OCI-LY7 (cell line): ENCODE data around the gene TCERG1. TPM values are rescaled to one million over a fixed set of nuclear protein-coding genes. Genes with fewer than 3 reads are reported as not detected.
A peak's percentile ranks its signal among the peaks of the same experiment; 100 is the strongest.

Experiments used
- Bru-seq: library from RNA; stranded (reverse); fragments of 400-500 nt; gene quantifications from one replicate; lab custom pipeline; 2021; lab: Mats Ljungman, UMichigan
- BruChase-seq, 2 experiments: library from RNA; stranded (reverse); fragments of 400-500 nt; gene quantifications; one replicate each; lab custom pipeline; 2021; lab: Mats Ljungman, UMichigan
- BruUV-seq: library from RNA; stranded (reverse); fragments of 400-500 nt; replicated peaks from 2 replicates; lab custom pipeline; 2021; lab: Mats Ljungman, UMichigan
- CTCF ChIA-PET: fragments of 300-600 bp; sonication (Branson Sonifier 250); formaldehyde crosslinking; loops from one replicate; lab custom pipeline; 2022; ENCODE audit warnings: antibody characterized with exemption; ENCODE audit not compliant: unreplicated experiment; lab: Charles Lee
- POLR2A ChIA-PET: fragments of 300-600 bp; sonication (Branson Sonifier 250); formaldehyde crosslinking; loops from one replicate; lab custom pipeline; 2022; ENCODE audit warnings: antibody characterized with exemption; lab: Charles Lee
- DNase-seq: peaks from one replicate; pipeline ENCODE4 v3.0.0-alpha.2; 2015; ENCODE audit warnings: low spot score
- H2AFZ ChIP-seq: fragments of 200-600 bp; sonication (generic), shearing (Covaris generic); 2 replicates; pipeline ENCODE4 v1.6.1; 2014; ENCODE audit warnings: mild to moderate bottlenecking, antibody characterized with exemption, low read length, moderate library complexity
- H3K27ac ChIP-seq: fragments of 200-600 bp; sonication (generic); 2 replicates; pipeline ENCODE4 v1.5.1; 2014; ENCODE audit warnings: mixed run types, low read depth, mild to moderate bottlenecking, moderate library complexity, low read length, inconsistent platforms; ENCODE audit not compliant: poor library complexity, severe bottlenecking
- H3K36me3 ChIP-seq: fragments of 200-600 bp; sonication (generic); 2 replicates; pipeline ENCODE4 v1.6.1; 2014; ENCODE audit warnings: mild to moderate bottlenecking, antibody characterized with exemption, low read length, moderate library complexity, mixed read lengths; ENCODE audit not compliant: insufficient read depth
- H3K4me1 ChIP-seq: fragments of 200-600 bp; sonication (generic); 2 replicates; pipeline ENCODE4 v1.5.1; 2014; ENCODE audit warnings: mild to moderate bottlenecking, low read length; ENCODE audit not compliant: insufficient read depth, poor library complexity, severe bottlenecking
- H3K4me2 ChIP-seq: fragments of 200-600 bp; sonication (generic); 2 replicates; pipeline ENCODE4 v1.6.1; 2014; ENCODE audit warnings: mild to moderate bottlenecking, low read length
- H3K4me3 ChIP-seq: fragments of 200-600 bp; sonication (generic); 2 replicates; pipeline ENCODE4 v1.5.1; 2014; ENCODE audit warnings: mild to moderate bottlenecking, low read depth, low read length; ENCODE audit not compliant: poor library complexity, severe bottlenecking
- H3K79me2 ChIP-seq: fragments of 200-600 bp; sonication (generic); 2 replicates; pipeline ENCODE4 v1.6.1; 2016; ENCODE audit warnings: low read depth, mild to moderate bottlenecking, low read length, moderate library complexity, mixed read lengths; ENCODE audit not compliant: insufficient read depth
- H3K9me2 ChIP-seq: fragments of 200-600 bp; sonication (generic); 2 replicates; pipeline ENCODE4 v1.6.1; 2016; ENCODE audit warnings: mild to moderate bottlenecking, low read length, mixed read lengths; ENCODE audit not compliant: insufficient read depth
- H3K9me3 ChIP-seq: fragments of 200-600 bp; sonication (generic); 2 replicates; pipeline ENCODE4 v1.6.1; 2014; ENCODE audit warnings: mild to moderate bottlenecking, mixed run types, low read length, mixed read lengths
- H4K20me1 ChIP-seq: fragments of 200-600 bp; sonication (generic); 2 replicates; pipeline ENCODE4 v1.6.1; 2014; ENCODE audit warnings: mild to moderate bottlenecking, antibody characterized with exemption, low read length, moderate library complexity, mixed read lengths; ENCODE audit not compliant: insufficient read depth
- EZH2phosphoT487 ChIP-seq: fragments of 200-600 bp; sonication (generic); IDR thresholded peaks from 2 replicates; pipeline ENCODE4 v1.6.1; 2018; ENCODE audit warnings: low read depth, borderline replicate concordance, mild to moderate bottlenecking, mixed run types, antibody characterized with exemption, low read length, moderate library complexity, mixed read lengths
- intact Hi-C: fragments of 100-400 bp; cut with micrococcal nuclease; formaldehyde crosslinking; loops from one replicate; pipeline ENCODE4 v1.10.0; 2022; ENCODE audit not compliant: unreplicated experiment
- long read RNA-seq: library from polyadenylated mRNA; stranded (forward); transcript quantifications from one replicate; pipeline ENCODE4 v2.0.0, GENCODE V29; 2022
- total RNA-seq, 2 experiments: library from RNA; depleted of rRNA in 1 of 2; stranded (reverse); fragments of >200 nt in 1 of 2; shearing (Covaris generic) in 1 of 2; gene quantifications; 2 replicates each; pipeline ENCODE4 v1.2.3, GENCODE V29; 2014 to 2022
- TF ChIP-seq, protein P1 (sequence below): fragments of 200-600 bp; sonication (generic); conservative IDR thresholded peaks from 2 replicates; pipeline ENCODE4 v1.5.1; 2014; ENCODE audit warnings: mild to moderate bottlenecking, antibody characterized with exemption, low read length, moderate library complexity, mixed read lengths

TCERG1 gene
- 115 and 136 TPM in 2 replicates for total RNA-seq (2014; rRNA removed; shearing (Covaris generic))
- 164 and 173 TPM in 2 replicates for total RNA-seq (2022)
- percentile 98 among the genes with signal in this experiment for Bru-seq, nascent RNA
- BruChase-seq, experiment 1, labeled RNA remaining after a 6-hour chase = percentile 93 among the genes with signal in this experiment
- BruChase-seq, experiment 2, labeled RNA remaining after a 2-hour chase = percentile 95 among the genes with signal in this experiment
- long read RNA-seq, full-length matches to known transcripts = 50 of 172 reads
- long read RNA-seq, partial matches to known transcripts = 79 of 172 reads
- long read RNA-seq, other reads (novel, unspliced or antisense) = 43 of 172 reads

DNA sequence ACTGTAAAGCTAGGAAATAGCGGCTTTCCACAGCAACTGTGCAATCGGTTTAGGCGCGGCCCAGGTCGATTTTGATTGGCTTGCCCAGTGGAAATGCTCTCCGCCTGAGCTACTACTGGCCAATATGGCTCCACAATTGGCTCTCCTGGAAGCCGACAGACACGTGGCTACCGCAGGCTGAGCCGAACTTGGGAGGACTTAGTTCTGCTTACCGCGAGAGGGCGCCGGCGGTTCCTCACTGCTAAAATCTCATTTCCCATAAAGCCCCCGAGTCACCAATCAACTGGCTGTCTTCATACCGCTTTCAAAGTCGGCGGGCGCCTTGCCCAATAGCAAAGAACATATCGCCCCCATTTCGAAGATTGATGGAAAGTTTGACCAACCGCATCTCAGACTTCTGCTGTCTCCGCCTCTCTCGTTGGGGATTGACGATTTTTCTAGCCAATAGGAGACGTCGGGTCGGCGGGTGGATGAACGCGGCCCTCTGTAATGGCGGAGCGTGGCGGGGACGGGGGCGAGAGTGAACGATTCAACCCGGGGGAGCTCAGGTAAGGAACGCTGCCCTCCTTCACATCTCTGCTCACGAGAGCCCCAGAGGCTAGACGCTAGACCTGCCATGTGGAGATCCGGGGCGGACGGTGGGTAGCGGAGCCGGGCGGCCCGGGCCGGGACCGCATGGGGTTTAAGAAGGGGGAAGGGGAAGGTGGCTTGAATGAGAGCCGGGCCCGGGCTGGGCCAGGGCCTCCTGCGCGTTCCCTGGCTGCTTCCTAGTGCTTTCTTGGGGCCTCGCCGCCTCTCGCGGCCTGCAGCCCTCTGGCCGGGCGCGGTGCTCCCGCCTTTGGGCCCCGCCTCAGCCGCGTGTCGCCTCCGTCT, at the start of gene TCERG1:
Gene TCERG1, plus strand, starts transcription at position 473 of the 873 bp plus-strand sequence. Its CDS starts 17 bp downstream, at position 490.
- peaks cover 26% of the 10 kb centered on the region for H3K4me1 ChIP-seq
- intact Hi-C loops = loop anchor here (5.0 kb wide), 1 partner anchor 265 kb away; the partner anchor contains the start of gene LARS1
- BruUV-seq = no TSS peak
- DNase-seq = peak; percentile 100
- H3K4me2 ChIP-seq = peak within 1 kb of the TSS; percentile 95
- ChIA-PET POLR2A (interaction anchor here (0.6 to 1.3 kb wide), 5 partner anchors 51 to 1097 kb away, joined by 3 to 5 read pairs (median 3); no protein-coding TSS in a partner anchor), CTCF (interaction anchor here (1.1 kb wide), 1 partner anchor 273 kb away, joined by 3 read pairs; no protein-coding TSS in a partner anchor)
- H3K79me2 ChIP-seq = peaks cover 50% of the 10 kb centered on the region
- no peaks in the 10 kb centered on the region for H3K9me3 ChIP-seq
- H3K27ac ChIP-seq = peak within 1 kb of the TSS; percentile 76
- peaks cover 34% of the 10 kb centered on the region for H3K36me3 ChIP-seq
- H3K4me3 ChIP-seq = peak within 1 kb of the TSS; percentile 94
- TF ChIP-seq, protein P1, sequence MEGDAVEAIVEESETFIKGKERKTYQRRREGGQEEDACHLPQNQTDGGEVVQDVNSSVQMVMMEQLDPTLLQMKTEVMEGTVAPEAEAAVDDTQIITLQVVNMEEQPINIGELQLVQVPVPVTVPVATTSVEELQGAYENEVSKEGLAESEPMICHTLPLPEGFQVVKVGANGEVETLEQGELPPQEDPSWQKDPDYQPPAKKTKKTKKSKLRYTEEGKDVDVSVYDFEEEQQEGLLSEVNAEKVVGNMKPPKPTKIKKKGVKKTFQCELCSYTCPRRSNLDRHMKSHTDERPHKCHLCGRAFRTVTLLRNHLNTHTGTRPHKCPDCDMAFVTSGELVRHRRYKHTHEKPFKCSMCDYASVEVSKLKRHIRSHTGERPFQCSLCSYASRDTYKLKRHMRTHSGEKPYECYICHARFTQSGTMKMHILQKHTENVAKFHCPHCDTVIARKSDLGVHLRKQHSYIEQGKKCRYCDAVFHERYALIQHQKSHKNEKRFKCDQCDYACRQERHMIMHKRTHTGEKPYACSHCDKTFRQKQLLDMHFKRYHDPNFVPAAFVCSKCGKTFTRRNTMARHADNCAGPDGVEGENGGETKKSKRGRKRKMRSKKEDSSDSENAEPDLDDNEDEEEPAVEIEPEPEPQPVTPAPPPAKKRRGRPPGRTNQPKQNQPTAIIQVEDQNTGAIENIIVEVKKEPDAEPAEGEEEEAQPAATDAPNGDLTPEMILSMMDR = peak; percentile 90
- no peak for TF ChIP-seq EZH2phosphoT487
- no peaks in the 10 kb centered on the region for H3K9me2 ChIP-seq
- H2AFZ ChIP-seq = peak within 1 kb of the TSS; percentile 89
- H4K20me1 ChIP-seq = peaks cover 33% of the 10 kb centered on the region

DNA sequence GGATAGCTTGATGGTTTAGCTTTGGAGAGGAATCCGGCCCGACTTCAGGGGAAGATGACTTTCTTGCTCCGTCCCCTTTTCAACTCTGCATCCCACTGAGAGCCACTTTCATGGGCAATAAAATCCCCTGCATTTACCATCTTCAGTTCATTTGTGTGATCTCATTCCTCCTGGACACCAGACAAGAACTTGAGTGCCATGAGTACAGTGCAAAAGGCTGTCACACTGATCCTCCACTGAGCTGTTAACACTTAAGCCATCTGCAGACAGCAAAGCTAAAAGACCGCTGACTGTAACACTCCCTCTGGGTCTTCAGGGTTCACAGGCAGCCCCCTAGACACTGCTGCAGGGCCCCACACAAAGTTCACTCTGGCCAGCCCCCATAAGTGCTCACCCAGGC, 48.3 kb upstream of the TCERG1 start:
- no peaks in the 10 kb centered on the region for H3K4me1 ChIP-seq
- POLR2A ChIA-PET = no interaction called here
- CTCF ChIA-PET = no interaction called here
- no peaks in the 10 kb centered on the region for H3K9me3 ChIP-seq
- TF ChIP-seq, protein P1 = no peak
- no peak for TF ChIP-seq EZH2phosphoT487
- BruUV-seq = no TSS peak
- H3K9me2 ChIP-seq = no peaks in the 10 kb centered on the region
- no peak overlapping the region for H3K4me3 ChIP-seq
- no peak overlapping the region for H3K27ac ChIP-seq
- no peak overlapping the region for H2AFZ ChIP-seq
- H4K20me1 ChIP-seq = no peaks in the 10 kb centered on the region
- H3K79me2 ChIP-seq = no peaks in the 10 kb centered on the region
- H3K36me3 ChIP-seq = no peaks in the 10 kb centered on the region
- intact Hi-C loops = no loop called here
- DNase-seq = no peak
- no peak overlapping the region for H3K4me2 ChIP-seq
